ENCODE measurements around the gene MCEMP1. TPM values are rescaled to one million over a fixed set of nuclear protein-coding genes. Genes with fewer than 3 reads are reported as not detected.

MCEMP1 gene
- total RNA-seq, 1 donor from 2014 or later, result not detected

DNA sequence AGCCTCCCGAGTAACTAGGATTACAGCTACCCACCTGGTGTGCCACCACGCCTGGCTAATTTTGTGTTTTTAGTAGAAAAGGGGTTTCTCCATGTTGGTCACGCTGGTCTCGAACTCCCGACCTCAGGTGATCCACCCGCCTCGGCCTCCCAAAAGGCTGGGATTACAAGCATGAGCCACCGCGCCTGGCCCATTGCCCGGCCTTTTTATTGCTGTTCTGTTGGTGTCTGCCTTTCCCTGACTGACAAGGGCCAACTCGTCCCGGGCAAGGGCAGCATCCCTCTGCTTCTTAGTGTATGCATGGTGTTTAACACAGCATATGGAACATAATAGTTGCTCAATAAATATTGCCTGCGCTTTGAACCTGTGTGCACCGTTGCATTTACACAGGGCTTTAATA, 14.2 kb upstream of the MCEMP1 start:
- DNase-seq (no peak), ATAC-seq (ENCODE audit: low read depth) (no peak)
- H3K36me3 Mint-ChIP-seq (ENCODE audit: low read depth), result no peaks in the 10 kb centered on the region
- H3K4me3 Mint-ChIP-seq, result no peak overlapping the region
- POLR2A ChIA-PET, result interaction anchor here (0.7 kb wide), 2 partner anchors 8 to 18 kb away, joined by 3 to 9 read pairs; no protein-coding TSS in a partner anchor
- H3K27ac Mint-ChIP-seq, result no peak overlapping the region
- H3K4me1 Mint-ChIP-seq, result peaks cover 13% of the 10 kb centered on the region
- TF ChIP-seq, protein P1, sequence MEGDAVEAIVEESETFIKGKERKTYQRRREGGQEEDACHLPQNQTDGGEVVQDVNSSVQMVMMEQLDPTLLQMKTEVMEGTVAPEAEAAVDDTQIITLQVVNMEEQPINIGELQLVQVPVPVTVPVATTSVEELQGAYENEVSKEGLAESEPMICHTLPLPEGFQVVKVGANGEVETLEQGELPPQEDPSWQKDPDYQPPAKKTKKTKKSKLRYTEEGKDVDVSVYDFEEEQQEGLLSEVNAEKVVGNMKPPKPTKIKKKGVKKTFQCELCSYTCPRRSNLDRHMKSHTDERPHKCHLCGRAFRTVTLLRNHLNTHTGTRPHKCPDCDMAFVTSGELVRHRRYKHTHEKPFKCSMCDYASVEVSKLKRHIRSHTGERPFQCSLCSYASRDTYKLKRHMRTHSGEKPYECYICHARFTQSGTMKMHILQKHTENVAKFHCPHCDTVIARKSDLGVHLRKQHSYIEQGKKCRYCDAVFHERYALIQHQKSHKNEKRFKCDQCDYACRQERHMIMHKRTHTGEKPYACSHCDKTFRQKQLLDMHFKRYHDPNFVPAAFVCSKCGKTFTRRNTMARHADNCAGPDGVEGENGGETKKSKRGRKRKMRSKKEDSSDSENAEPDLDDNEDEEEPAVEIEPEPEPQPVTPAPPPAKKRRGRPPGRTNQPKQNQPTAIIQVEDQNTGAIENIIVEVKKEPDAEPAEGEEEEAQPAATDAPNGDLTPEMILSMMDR (IDR thresholded peaks at IDR 0.05), result no peak
- H3K27me3 Mint-ChIP-seq, result peaks cover 12% of the 10 kb centered on the region
- CTCF ChIA-PET, result interaction anchor here (0.6 kb wide), 1 partner anchor 21 kb away, joined by 3 read pairs; no protein-coding TSS in a partner anchor
- intact Hi-C loops (cut with micrococcal nuclease), result no loop called here
- H3K9me3 Mint-ChIP-seq, result no peaks in the 10 kb centered on the region

DNA sequence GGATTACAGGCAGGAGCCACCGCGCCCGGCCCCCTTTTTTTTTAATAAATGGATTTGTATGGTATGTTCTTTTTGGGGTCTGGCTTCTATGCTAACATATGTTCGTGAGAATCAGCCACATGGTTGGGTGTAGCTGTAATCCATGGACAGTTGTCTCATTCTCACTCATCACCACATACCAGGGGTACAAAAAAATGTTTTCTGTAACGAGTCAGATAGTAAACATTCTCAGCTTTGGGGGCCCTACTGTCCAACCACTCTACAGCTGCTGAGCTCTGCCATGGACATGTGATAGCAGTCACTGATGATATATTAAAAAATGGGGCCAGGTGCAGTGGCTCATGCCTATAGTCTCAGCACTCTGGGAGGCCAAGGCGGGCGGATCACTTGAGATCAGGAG, 13.2 kb upstream of the MCEMP1 start:
- Mint-ChIP-seq H3K27ac (no peak overlapping the region), H3K4me1 (peaks cover 3% of the 10 kb centered on the region), H3K36me3 (ENCODE audit: low read depth) (no peaks in the 10 kb centered on the region), H3K4me3 (no peak overlapping the region), H3K27me3 (peaks cover 17% of the 10 kb centered on the region), H3K9me3 (no peaks in the 10 kb centered on the region)
- intact Hi-C loops (cut with micrococcal nuclease), result no loop called here
- DNase-seq (no peak), ATAC-seq (ENCODE audit: low read depth) (no peak)
- ChIA-PET CTCF (interaction anchor here (0.8 kb wide), 1 partner anchor 135 kb away, joined by 3 read pairs; no protein-coding TSS in a partner anchor), POLR2A (no interaction called here)
- TF ChIP-seq, protein P1 (IDR thresholded peaks at IDR 0.05), result no peak

DNA sequence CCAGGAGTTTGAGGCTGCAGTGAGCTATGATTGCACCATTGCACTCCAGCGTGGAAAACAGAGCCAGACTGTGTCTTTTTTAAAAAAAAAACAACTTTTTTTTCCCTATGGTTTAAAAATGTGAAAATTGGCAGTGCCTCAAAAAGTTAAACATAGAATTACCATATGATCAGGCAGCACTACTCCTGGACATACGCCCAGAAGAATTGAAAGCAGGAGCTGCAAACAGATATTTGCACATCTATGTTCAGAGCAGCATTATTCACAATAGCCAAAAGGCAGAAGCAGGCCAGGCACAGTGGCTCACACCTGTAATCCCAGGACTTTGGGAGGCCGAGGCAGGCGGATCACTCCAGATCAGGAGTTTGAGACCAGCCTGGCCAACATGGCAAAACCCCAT, 11.8 kb upstream of the MCEMP1 start:
- H3K4me1 Mint-ChIP-seq, result peaks cover 2% of the 10 kb centered on the region
- no peak for DNase-seq
- intact Hi-C loops (cut with micrococcal nuclease), result no loop called here
- TF ChIP-seq, protein P1 (IDR thresholded peaks at IDR 0.05), result no peak
- H3K36me3 Mint-ChIP-seq (ENCODE audit: low read depth), result no peaks in the 10 kb centered on the region
- ATAC-seq (ENCODE audit: low read depth), result no peak
- H3K9me3 Mint-ChIP-seq, result no peaks in the 10 kb centered on the region
- H3K27me3 Mint-ChIP-seq, result peaks cover 23% of the 10 kb centered on the region
- ChIA-PET CTCF (no interaction called here), POLR2A (no interaction called here)
- no peak overlapping the region for H3K27ac Mint-ChIP-seq
- no peak overlapping the region for H3K4me3 Mint-ChIP-seq

DNA sequence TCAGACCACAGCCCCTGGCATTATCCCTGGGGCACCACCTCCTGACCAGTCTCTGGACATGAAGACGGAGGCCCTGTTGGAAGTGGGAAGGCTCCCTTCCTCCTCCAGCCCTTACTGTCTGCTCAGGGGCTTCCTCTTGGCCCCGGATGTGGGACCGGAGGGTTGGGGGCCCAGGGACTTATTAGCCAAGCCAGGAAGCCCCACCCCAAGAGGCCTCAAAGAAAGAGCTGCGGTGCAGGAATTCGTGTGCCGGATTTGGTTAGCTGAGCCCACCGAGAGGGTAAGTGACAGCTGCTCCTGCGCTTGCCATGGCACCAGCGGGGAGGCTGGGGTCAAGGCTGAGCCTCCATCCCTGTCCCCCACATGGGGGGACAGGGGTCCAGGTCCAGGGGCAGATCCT, 8.0 kb upstream of the MCEMP1 start, which contains the start of gene RETN:
TSS of gene RETN (plus strand) at position 208 of the 400 bp plus-strand sequence. CDS start 278 bp downstream, outside the sequence.
- POLR2A ChIA-PET, result interaction anchor here (0.5 kb wide), 1 partner anchor 482 kb away, joined by 6 read pairs; no protein-coding TSS in a partner anchor
- no peak within 1 kb of the TSS for H3K27ac Mint-ChIP-seq
- intact Hi-C loops (cut with micrococcal nuclease), result no loop called here
- CTCF ChIA-PET, result interaction anchor here (0.8 to 1.2 kb wide), 2 partner anchors 12 to 100 kb away, joined by 3 read pairs; partner anchors contain the start of gene TRAPPC5
- H3K4me3 Mint-ChIP-seq, result no peak within 1 kb of the TSS
- TF ChIP-seq, protein P1 (IDR thresholded peaks at IDR 0.05), result no peak
- no peaks in the 10 kb centered on the region for H3K9me3 Mint-ChIP-seq
- DNase-seq (no peak), ATAC-seq (ENCODE audit: low read depth) (no peak)
- H3K27me3 Mint-ChIP-seq, result peaks cover 40% of the 10 kb centered on the region
- no peaks in the 10 kb centered on the region for H3K36me3 Mint-ChIP-seq (ENCODE audit: low read depth)
- H3K4me1 Mint-ChIP-seq, result peaks cover 10% of the 10 kb centered on the region

DNA sequence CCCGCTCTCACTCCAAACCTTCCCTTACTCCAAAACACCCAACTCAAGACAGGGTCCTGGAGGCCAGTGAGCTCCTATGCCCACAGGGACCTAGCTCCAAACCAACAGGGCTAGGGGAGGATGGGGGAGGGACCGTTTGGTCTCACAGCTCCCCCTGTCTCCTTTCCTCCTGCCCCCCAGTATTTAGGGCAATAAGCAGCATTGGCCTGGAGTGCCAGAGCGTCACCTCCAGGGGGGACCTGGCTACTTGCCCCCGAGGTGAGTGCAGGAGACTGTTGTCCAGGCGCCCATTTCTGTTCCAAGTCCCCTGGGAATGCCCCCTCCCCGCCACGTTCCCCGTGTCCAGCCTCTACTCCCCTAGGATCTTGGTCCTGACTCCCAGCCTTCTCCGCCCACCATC, 7.2 kb upstream of the MCEMP1 start:
- ATAC-seq (ENCODE audit: low read depth) (no peak), DNase-seq (no peak)
- Mint-ChIP-seq H3K4me1 (peaks cover 12% of the 10 kb centered on the region), H3K27ac (no peak overlapping the region), H3K36me3 (ENCODE audit: low read depth) (no peaks in the 10 kb centered on the region), H3K4me3 (no peak overlapping the region), H3K27me3 (peaks cover 42% of the 10 kb centered on the region), H3K9me3 (no peaks in the 10 kb centered on the region)
- TF ChIP-seq, protein P1 (IDR thresholded peaks at IDR 0.05), result no peak
- CTCF ChIA-PET, result interaction anchor here (0.8 to 1.2 kb wide), 2 partner anchors 11 to 101 kb away, joined by 3 read pairs; partner anchors contain the start of gene TRAPPC5
- intact Hi-C loops (cut with micrococcal nuclease), result loop anchor here (10.0 kb wide), 1 partner anchor 315 kb away; no protein-coding TSS in a partner anchor
- POLR2A ChIA-PET, result no interaction called here
